K562 (cell line): ENCODE data around the gene SNX27. TPM values are rescaled to one million over a fixed set of nuclear protein-coding genes. Genes with fewer than 3 reads are reported as not detected.

Experiments used
- ATAC-seq: fragments of 200-7000 bp; cut with Tn5 transposase; 3 replicates; pipeline ENCODE4 v1.9.1; 2020; ENCODE audit warnings: moderate library complexity
- BruUV-seq: library from RNA; stranded (reverse); fragments of 400-500 nt; replicated peaks from 2 replicates; lab custom pipeline; 2021; lab: Mats Ljungman, UMichigan
- CTCF ChIA-PET: fragments of 300-600 bp; formaldehyde crosslinking; extraction: SDS; loops from one replicate; lab custom pipeline; 2021; ENCODE audit warnings: low intra/inter-chr PET ratio; lab: Yijun Ruan, JAX
- POLR2A ChIA-PET: fragments of 300-600, 350-650 bp; sonication (Branson Sonifier 250); formaldehyde crosslinking; extraction: SDS; loops from one replicate; lab custom pipeline; 2021; ENCODE audit warnings: antibody characterized with exemption, inconsistent platforms; lab: Yijun Ruan, JAX
- DNase-seq, 4 experiments: peaks; one replicate each; pipeline versions ENCODE4 v3.0.0 to v3.0.0-alpha.2; 2011 to 2018; ENCODE audit warnings: low spot score in 3 of 4, mixed read lengths in 3 of 4; ENCODE audit errors: extremely low read depth in 1 of 4
- FAIRE-seq: peaks from 2 replicates; lab custom pipeline; 2011; peaks lifted over from hg19 to GRCh38; lab: Jason Lieb, UNC
- H2AFZ ChIP-seq: 2 replicates; pipeline ENCODE4 v1.6.0; 2011; ENCODE audit warnings: low read depth, low read length, control low read depth, inconsistent platforms
- H3K27ac ChIP-seq: fragments of 200-600 bp; 3 replicates; pipeline ENCODE4 v1.8.0; 2011; ENCODE audit warnings: low read depth, mild to moderate bottlenecking, control low read depth, inconsistent platforms, low read length, moderate library complexity, mixed read lengths; ENCODE audit errors: extremely low read depth
- H3K27me3 ChIP-seq, 2 experiments: fragments of 300-600 bp in 1 of 2; 2 replicates in 1 of 2; 3 replicates in 1 of 2; pipeline versions ENCODE4 v1.6.0 to v1.8.0; 2011; ENCODE audit warnings: inconsistent platforms in 2 of 2, low read length in 2 of 2, mild to moderate bottlenecking in 1 of 2, mixed read lengths in 1 of 2, moderate library complexity in 1 of 2; ENCODE audit not compliant: control insufficient read depth in 2 of 2, insufficient read depth in 2 of 2
- H3K36me3 ChIP-seq: fragments of 300-600 bp; 3 replicates; pipeline ENCODE4 v1.8.0; 2011; ENCODE audit warnings: mild to moderate bottlenecking, low read length, inconsistent platforms; ENCODE audit not compliant: control insufficient read depth, insufficient read depth
- H3K4me1 ChIP-seq, 2 experiments: fragments of 200-600 bp in 1 of 2; replicated peaks in 1 of 2; 2 replicates in 1 of 2; 3 replicates in 1 of 2; pipeline versions ENCODE4 v1.5.1 to v1.8.0; 2011; ENCODE audit warnings: inconsistent platforms in 2 of 2, low read length in 2 of 2, mild to moderate bottlenecking in 1 of 2, mixed read lengths in 1 of 2, moderate library complexity in 1 of 2; ENCODE audit not compliant: control insufficient read depth in 2 of 2, insufficient read depth in 2 of 2
- H3K4me2 ChIP-seq: 2 replicates; pipeline ENCODE4 v1.6.1; 2011; ENCODE audit warnings: low read length, control low read depth, inconsistent platforms, mixed read lengths; ENCODE audit not compliant: insufficient read depth
- H3K4me3 ChIP-seq: fragments of 200-600 bp; sonication (generic), shearing (Covaris generic); 2 replicates; pipeline ENCODE4 v1.5.1; 2016; ENCODE audit warnings: control low read depth, inconsistent platforms
- H3K79me2 ChIP-seq: fragments of 200-600 bp; 3 replicates; pipeline ENCODE4 v1.8.0; 2011; ENCODE audit warnings: low read length, inconsistent platforms; ENCODE audit not compliant: control insufficient read depth, insufficient read depth
- H3K9ac ChIP-seq, 2 experiments: 2 replicates each; pipeline versions ENCODE4 v1.6.0 to v1.6.1; 2011; ENCODE audit warnings: low read depth in 2 of 2, low read length in 2 of 2, control low read depth in 1 of 2, inconsistent platforms in 1 of 2, mild to moderate bottlenecking in 1 of 2, mixed read lengths in 1 of 2; ENCODE audit not compliant: insufficient read depth in 1 of 2
- H3K9me1 ChIP-seq: one replicate; pipeline ENCODE4 v1.6.0; 2011; ENCODE audit warnings: inconsistent platforms, mild to moderate bottlenecking, low read length, moderate library complexity; ENCODE audit not compliant: control insufficient read depth, insufficient read depth
- H3K9me3 ChIP-seq: replicated peaks from 2 replicates; pipeline ENCODE4 v1.5.1; 2011; ENCODE audit warnings: low read depth, low read length, inconsistent platforms; ENCODE audit not compliant: control insufficient read depth, insufficient read depth
- H4K20me1 ChIP-seq: replicated peaks from 2 replicates; pipeline ENCODE4 v1.6.1; 2011; ENCODE audit warnings: low read length, inconsistent platforms, mixed read lengths; ENCODE audit not compliant: control insufficient read depth, insufficient read depth
- ATF3 ChIP-seq, 2 experiments: fragments of 450-650 bp in 1 of 2; sonication (generic) in 1 of 2; formaldehyde crosslinking in 1 of 2; IDR thresholded peaks in 1 of 2; conservative IDR thresholded peaks in 1 of 2; 2 replicates each; pipeline versions ENCODE4 v1.6.1 to v1.8.1; 2016 to 2023; ENCODE audit warnings: mild to moderate bottlenecking in 2 of 2, moderate library complexity in 2 of 2, inconsistent platforms in 1 of 2, missing genetic modification reagents in 1 of 2
- BHLHE40 ChIP-seq: IDR thresholded peaks from 2 replicates; pipeline ENCODE4 v1.6.1; 2011; ENCODE audit warnings: low read length, improper control_type of control experiment
- CBX2 ChIP-seq: fragments of 200-600 bp; sonication (generic); IDR thresholded peaks from one replicate; pipeline ENCODE4 v1.6.1; 2012; ENCODE audit warnings: mild to moderate bottlenecking, low read length, inconsistent platforms; ENCODE audit not compliant: insufficient read depth, poor library complexity, severe bottlenecking
- CBX5 ChIP-seq: IDR thresholded peaks from 2 replicates; pipeline ENCODE4 v1.6.1; 2014; ENCODE audit warnings: low read depth, borderline replicate concordance
- E2F1 ChIP-seq: sonication (generic); formaldehyde crosslinking; IDR thresholded peaks from 2 replicates; pipeline ENCODE4 v1.8.1; 2023; ENCODE audit warnings: mild to moderate bottlenecking, missing genetic modification reagents, moderate library complexity
- JUNB ChIP-seq: fragments of 450-650 bp; formaldehyde crosslinking; conservative IDR thresholded peaks from 2 replicates; pipeline ENCODE4 v1.4.0; 2020; ENCODE audit warnings: mild to moderate bottlenecking
- KDM5B ChIP-seq: fragments of 200-600 bp; sonication (generic); IDR thresholded peaks from 2 replicates; pipeline ENCODE4 v1.6.1; 2012; ENCODE audit warnings: low read depth, mild to moderate bottlenecking, moderate library complexity, low read length, control low read depth, inconsistent platforms; ENCODE audit not compliant: insufficient replicate concordance
- MIER1 ChIP-seq: fragments of 450-650 bp; IDR thresholded peaks from 2 replicates; pipeline ENCODE4 v1.6.1; 2016; ENCODE audit warnings: antibody characterized with exemption, mild to moderate bottlenecking, low read depth
- NONO ChIP-seq, 2 experiments: fragments of 200-400 bp in 1 of 2; fragments of 450-650 bp in 1 of 2; formaldehyde crosslinking in 1 of 2; IDR thresholded peaks; 2 replicates each; pipeline ENCODE4 v1.6.1; 2017; ENCODE audit warnings: low read depth in 2 of 2, mild to moderate bottlenecking in 2 of 2, moderate library complexity in 2 of 2, low read length in 1 of 2
- NR0B1 ChIP-seq: fragments of 450-650 bp; IDR thresholded peaks from one replicate; pipeline ENCODE4 v1.6.1; 2018; ENCODE audit warnings: mild to moderate bottlenecking, moderate library complexity; ENCODE audit not compliant: partially characterized antibody
- PTTG1 ChIP-seq: fragments of 450-650 bp; IDR thresholded peaks from 2 replicates; pipeline ENCODE4 v1.6.1; 2016; ENCODE audit warnings: low read depth, mild to moderate bottlenecking, missing genetic modification characterization, missing compliant biosample characterization
- RBM34 ChIP-seq: fragments of 200-400 bp; formaldehyde crosslinking; IDR thresholded peaks from 2 replicates; pipeline ENCODE4 v1.6.1; 2018; ENCODE audit warnings: low read length, borderline replicate concordance; ENCODE audit not compliant: insufficient read depth
- ZNF174 ChIP-seq: fragments of 250-450 bp; sonication (Bioruptor Pico); IDR thresholded peaks from 2 replicates; pipeline ENCODE4 v1.4.0; 2020; ENCODE audit warnings: mild to moderate bottlenecking
- ZNF551 ChIP-seq: fragments of 250-450 bp; sonication (Bioruptor Pico); IDR thresholded peaks from 2 replicates; pipeline ENCODE4 v1.5.0; 2021; ENCODE audit warnings: mild to moderate bottlenecking, moderate library complexity
- ZNF766 ChIP-seq: fragments of 200-800 bp; sonication (Bioruptor generic); conservative IDR thresholded peaks from 2 replicates; pipeline ENCODE4 v1.6.1; 2016; ENCODE audit warnings: missing genetic modification characterization, missing compliant biosample characterization
- WGBS: fragments of 100-300 bp; shearing (Covaris generic); methylation state at CpG from one replicate; pipeline ENCODE4 v1.1.6; 2016; ENCODE audit warnings: low coverage, mixed read lengths; ENCODE audit not compliant: insufficient coverage; ENCODE audit errors: missing lambda C conversion rate; 5-methylcytosine and 5-hydroxymethylcytosine counted together
- in situ Hi-C: fragments of 300-500 bp; cut with MboI; formaldehyde crosslinking; loops from 4 replicates; pipeline ENCODE4 v1.15.0; 2018; ENCODE audit warnings: inconsistent platforms, mixed read lengths
- intact Hi-C: fragments of 100-400 bp; cut with micrococcal nuclease; formaldehyde crosslinking; loops from 2 replicates; pipeline ENCODE4 v1.14.2; 2022
- polyA plus RNA-seq, 8 experiments: library from polyadenylated mRNA; depleted of rRNA in 4 of 8; stranded (reverse) in 5 of 8; unstranded in 3 of 8; fragments of >200 nt; fragmentation: Nextera tagmentation in 2 of 8; fragmentation: Illumina TruSeq in 1 of 8; extraction: Ambion mirVana in 2 of 8; extraction: Trizol in 1 of 8; gene quantifications; 2 replicates each; pipeline versions ENCODE4 v1.2.1 to v1.2.3, GENCODE V29; 2011 to 2014; ENCODE audit warnings: inconsistent platforms in 1 of 8, missing spikeins in 1 of 8
- total RNA-seq, 7 experiments: library from RNA; depleted of rRNA in 6 of 7; stranded (reverse); fragments of >200 nt in 6 of 7; fragmentation: Illumina TruSeq in 2 of 7; extraction: Trizol in 2 of 7; gene quantifications; 2 replicates each; pipeline versions ENCODE4 v1.2.1 to v1.2.3, GENCODE V29; 2011 to 2021; ENCODE audit warnings: low replicate concordance in 1 of 7

The SNX27 gene
- total and polyA plus RNA-seq, 9 of the 15 experiments (the other 6 are each of a cell fraction or from before 2014, with no cell fraction given), result 4.5 to 18.7 (median 10.1) TPM

GRCh38 chr1:151684128-151684527, 72.3 kb downstream of the SNX27 start (continued):
- TF ChIP-seq NR0B1 (no peak), ATF3 (IDR thresholded peaks at IDR 0.05) (no peak), ATF3 (CRISPR knock-in tag; conservative IDR thresholded peaks at IDR 0.05) (no peak), PTTG1 (tag) (no peak), KDM5B (no peak), CBX2 (no peak), RBM34 (no peak)

GRCh38 chr1:151686561-151686960, 74.7 kb downstream of the SNX27 start:
- no peak for FAIRE-seq
- no TSS peak for BruUV-seq
- no peak for DNase-seq
- Histone ChIP-seq H3K27me3 (no peaks in the 10 kb centered on the region), H3K4me3 (no peak overlapping the region), H4K20me1 (no peaks in the 10 kb centered on the region), H3K27ac (no peak overlapping the region), H3K4me1 (no peaks in the 10 kb centered on the region), H3K9ac (no peak overlapping the region), H2AFZ (no peak overlapping the region), H3K9me3 (no peaks in the 10 kb centered on the region), H3K9me1 (no peaks in the 10 kb centered on the region), H3K4me2 (no peak overlapping the region), H3K79me2 (no peaks in the 10 kb centered on the region), H3K36me3 (0 out of 3 replicates have a peak, but pooled peaks cover 2% of the 10 kb centered on the region)
- in situ Hi-C loops, result no loop called here
- ChIA-PET CTCF (no interaction called here), POLR2A (interaction anchor here (0.5 to 0.6 kb wide), 2 partner anchors 182 to 1110 kb away, joined by 3 read pairs; no protein-coding TSS in a partner anchor)
- ATAC-seq, result no peak
- intact Hi-C loops, result no loop called here
- 63% methylated on average over 2 of the region's 2 CpGs for WGBS
- no peak for TF ChIP-seq JUNB (CRISPR knock-in tag)
- no peak for TF ChIP-seq E2F1 (CRISPR knock-in tag)
- TF ChIP-seq MIER1, result no peak
- TF ChIP-seq ZNF766 (CRISPR knock-in tag), result no peak
- no peak for TF ChIP-seq ZNF174
- TF ChIP-seq CBX5, result no peak
- TF ChIP-seq NONO (IDR thresholded peaks at IDR 0.05; ENCODE audit: low read depth in 2 of 2, low read length in 1 of 2), result no peak
- no peak for TF ChIP-seq BHLHE40
- no peak for TF ChIP-seq ZNF551
